ENCODE data around the gene DNAH5.

The DNAH5 gene

DNA sequence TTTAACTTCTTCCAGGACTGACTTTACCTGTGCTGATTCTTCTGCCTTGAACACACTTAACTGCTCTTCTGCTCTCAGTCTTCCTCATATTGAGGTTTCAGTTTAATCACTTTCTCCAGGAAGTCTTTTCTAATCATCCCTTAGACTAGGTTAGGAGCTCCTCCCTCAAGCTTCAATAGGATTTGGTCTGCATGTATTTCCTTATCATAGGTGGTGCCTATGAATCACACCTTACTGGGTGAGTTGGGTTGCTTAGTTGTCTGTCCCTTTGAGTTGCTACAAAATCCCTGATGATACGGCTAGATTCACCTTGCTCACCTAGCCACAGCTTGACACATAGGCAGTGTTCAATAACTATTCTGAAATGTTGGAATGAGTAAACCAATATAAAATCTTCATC, 164.4 kb downstream of the DNAH5 start:
- Histone ChIP-seq H3K79me2 (no peaks in the 10 kb centered on the region), H3K4me3 (ENCODE audit: low read depth, low read length) (no peak overlapping the region), H3K9me3 (ENCODE audit: control insufficient read depth, low read length) (no peaks in the 10 kb centered on the region), H3K27ac (no peak overlapping the region), H3K9ac (no peak overlapping the region), H3K36me3 (ENCODE audit: control insufficient read depth, insufficient read depth, low read length) (no peaks in the 10 kb centered on the region), H2AFZ (no peak overlapping the region), H3K4me1 (no peaks in the 10 kb centered on the region), H3K27me3 (ENCODE audit: control insufficient read depth, insufficient read depth, low read length) (no peaks in the 10 kb centered on the region), H3K4me2 (ENCODE audit: low read length) (no peak overlapping the region)
- TF ChIP-seq, protein P1, sequence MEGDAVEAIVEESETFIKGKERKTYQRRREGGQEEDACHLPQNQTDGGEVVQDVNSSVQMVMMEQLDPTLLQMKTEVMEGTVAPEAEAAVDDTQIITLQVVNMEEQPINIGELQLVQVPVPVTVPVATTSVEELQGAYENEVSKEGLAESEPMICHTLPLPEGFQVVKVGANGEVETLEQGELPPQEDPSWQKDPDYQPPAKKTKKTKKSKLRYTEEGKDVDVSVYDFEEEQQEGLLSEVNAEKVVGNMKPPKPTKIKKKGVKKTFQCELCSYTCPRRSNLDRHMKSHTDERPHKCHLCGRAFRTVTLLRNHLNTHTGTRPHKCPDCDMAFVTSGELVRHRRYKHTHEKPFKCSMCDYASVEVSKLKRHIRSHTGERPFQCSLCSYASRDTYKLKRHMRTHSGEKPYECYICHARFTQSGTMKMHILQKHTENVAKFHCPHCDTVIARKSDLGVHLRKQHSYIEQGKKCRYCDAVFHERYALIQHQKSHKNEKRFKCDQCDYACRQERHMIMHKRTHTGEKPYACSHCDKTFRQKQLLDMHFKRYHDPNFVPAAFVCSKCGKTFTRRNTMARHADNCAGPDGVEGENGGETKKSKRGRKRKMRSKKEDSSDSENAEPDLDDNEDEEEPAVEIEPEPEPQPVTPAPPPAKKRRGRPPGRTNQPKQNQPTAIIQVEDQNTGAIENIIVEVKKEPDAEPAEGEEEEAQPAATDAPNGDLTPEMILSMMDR (IDR thresholded peaks at IDR 0.05): no peak

DNA sequence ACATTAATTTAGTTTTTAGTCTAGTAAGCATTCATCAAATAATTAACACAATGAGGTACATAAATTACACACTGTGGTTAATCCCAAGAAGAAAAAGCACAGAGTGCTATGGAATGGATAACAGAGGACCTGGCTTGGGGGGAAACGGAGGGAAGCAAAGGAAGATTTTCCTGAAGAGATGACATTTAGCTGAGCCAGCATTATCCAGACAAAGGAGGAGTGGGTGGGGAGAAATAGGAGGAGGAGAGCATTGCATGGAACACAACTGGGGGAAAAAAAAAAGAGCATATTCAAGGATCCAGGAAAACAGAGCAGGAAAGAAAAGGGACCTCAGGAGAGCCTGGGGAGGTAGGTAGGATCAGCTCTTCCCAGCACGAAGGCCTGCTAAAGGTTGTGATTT, 170.8 kb downstream of the DNAH5 start:
- H3K27me3 ChIP-seq (ENCODE audit: control insufficient read depth, insufficient read depth, low read length): no peaks in the 10 kb centered on the region
- H3K4me3 ChIP-seq (ENCODE audit: low read depth, low read length): no peak overlapping the region
- H3K27ac ChIP-seq: no peak overlapping the region
- H3K79me2 ChIP-seq: no peaks in the 10 kb centered on the region
- H3K9ac ChIP-seq: no peak overlapping the region
- no peaks in the 10 kb centered on the region for H3K36me3 ChIP-seq (ENCODE audit: control insufficient read depth, insufficient read depth, low read length)
- H3K4me2 ChIP-seq (ENCODE audit: low read length): no peak overlapping the region
- no peak overlapping the region for H2AFZ ChIP-seq
- H3K4me1 ChIP-seq: no peaks in the 10 kb centered on the region
- no peaks in the 10 kb centered on the region for H3K9me3 ChIP-seq (ENCODE audit: control insufficient read depth, low read length)
- TF ChIP-seq, protein P1 (IDR thresholded peaks at IDR 0.05): no peak

DNA sequence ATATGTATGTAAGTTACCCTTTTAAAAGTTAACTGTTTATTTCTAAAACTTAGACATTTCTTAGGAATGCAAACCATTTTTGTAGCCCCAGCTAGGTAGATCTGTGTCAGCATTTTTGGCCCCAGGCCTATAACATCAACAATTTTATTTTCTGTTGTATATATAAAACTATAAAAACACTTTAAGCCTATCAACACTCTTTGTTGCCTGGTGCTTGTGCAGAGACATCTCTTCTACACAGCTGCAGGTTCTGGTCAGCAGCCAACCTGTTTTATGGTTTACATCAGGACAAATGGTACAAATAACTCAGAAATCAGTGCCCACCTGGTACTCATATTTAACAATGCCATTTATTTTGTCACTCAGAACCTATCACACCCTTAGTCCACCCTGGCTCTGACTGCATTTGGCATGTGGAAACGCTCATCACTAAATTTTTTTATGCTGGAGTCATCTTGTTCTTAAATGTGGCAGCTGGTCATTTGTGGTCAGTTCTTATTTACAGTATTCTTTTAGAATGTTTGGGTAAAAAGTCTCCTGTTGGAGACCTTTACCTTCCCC, 173.4 kb downstream of the DNAH5 start:
- no peaks in the 10 kb centered on the region for H3K36me3 ChIP-seq (ENCODE audit: control insufficient read depth, insufficient read depth, low read length)

DNA sequence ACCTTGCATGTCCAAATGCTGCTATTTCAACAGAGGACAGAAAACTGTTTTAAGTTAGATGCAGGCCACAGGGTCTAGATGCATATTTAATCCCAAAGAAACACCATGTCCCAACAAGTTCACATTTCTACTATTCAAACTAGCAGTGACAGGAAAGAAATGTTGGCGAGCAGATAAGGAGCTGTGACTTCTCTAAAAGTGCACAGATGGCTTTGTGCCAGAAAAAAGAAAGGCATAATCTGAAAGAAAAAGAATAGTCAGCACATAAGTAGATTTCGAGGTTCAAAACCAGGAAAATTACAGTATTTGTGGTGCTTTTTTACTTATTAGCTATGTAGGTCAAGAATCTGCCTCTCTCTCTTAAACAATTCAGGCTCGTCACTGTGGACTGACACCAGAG, 178.3 kb downstream of the DNAH5 start:
- H3K4me3 ChIP-seq (ENCODE audit: low read depth, low read length): no peak overlapping the region
- no peaks in the 10 kb centered on the region for H3K9me3 ChIP-seq (ENCODE audit: control insufficient read depth, low read length)
- no peak overlapping the region for H2AFZ ChIP-seq
- H3K27me3 ChIP-seq (ENCODE audit: control insufficient read depth, insufficient read depth, low read length): no peaks in the 10 kb centered on the region
- no peaks in the 10 kb centered on the region for H3K36me3 ChIP-seq (ENCODE audit: control insufficient read depth, insufficient read depth, low read length)
- TF ChIP-seq, protein P1 (IDR thresholded peaks at IDR 0.05): no peak
- no peaks in the 10 kb centered on the region for H3K79me2 ChIP-seq
- no peak overlapping the region for H3K4me2 ChIP-seq (ENCODE audit: low read length)
- H3K9ac ChIP-seq: no peak overlapping the region
- no peaks in the 10 kb centered on the region for H3K4me1 ChIP-seq
- no peak overlapping the region for H3K27ac ChIP-seq

More for the DNA sequence above, 173.4 kb downstream of the DNAH5 start:
- no peak overlapping the region for H2AFZ ChIP-seq
- no peak overlapping the region for H3K4me3 ChIP-seq (ENCODE audit: low read depth, low read length)
- no peaks in the 10 kb centered on the region for H3K9me3 ChIP-seq (ENCODE audit: control insufficient read depth, low read length)
- no peaks in the 10 kb centered on the region for H3K79me2 ChIP-seq
- H3K4me2 ChIP-seq (ENCODE audit: low read length): no peak overlapping the region
- TF ChIP-seq, protein P1 (IDR thresholded peaks at IDR 0.05): no peak
- H3K9ac ChIP-seq: no peak overlapping the region
- no peaks in the 10 kb centered on the region for H3K27me3 ChIP-seq (ENCODE audit: control insufficient read depth, insufficient read depth, low read length)
- no peaks in the 10 kb centered on the region for H3K4me1 ChIP-seq
- no peak overlapping the region for H3K27ac ChIP-seq

DNA sequence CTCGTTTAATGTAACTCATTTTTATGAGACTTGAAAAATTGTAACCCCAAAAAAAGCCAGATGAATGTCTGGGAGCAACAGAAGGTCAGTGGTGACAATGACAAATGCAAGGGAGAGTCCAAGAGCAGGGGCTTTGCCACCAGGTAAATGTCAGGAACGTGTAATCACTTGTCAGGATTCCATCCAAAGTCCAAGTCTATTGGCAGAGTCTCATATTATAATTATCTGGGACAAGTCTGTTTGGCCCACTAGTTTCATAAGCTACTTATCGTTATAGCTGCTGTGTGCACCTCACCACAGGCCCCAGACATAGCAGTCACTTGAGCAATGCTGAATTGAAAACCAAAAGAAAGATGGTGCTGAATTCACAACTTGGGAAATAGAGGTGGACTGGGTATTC, 180.8 kb downstream of the DNAH5 start:
- no peaks in the 10 kb centered on the region for H3K4me1 ChIP-seq
- no peaks in the 10 kb centered on the region for H3K9me3 ChIP-seq (ENCODE audit: control insufficient read depth, low read length)
- no peak overlapping the region for H3K9ac ChIP-seq
- no peak overlapping the region for H3K4me2 ChIP-seq (ENCODE audit: low read length)
- no peak overlapping the region for H2AFZ ChIP-seq
- H3K4me3 ChIP-seq (ENCODE audit: low read depth, low read length): no peak overlapping the region
- H3K27ac ChIP-seq: no peak overlapping the region
- H3K27me3 ChIP-seq (ENCODE audit: control insufficient read depth, insufficient read depth, low read length): no peaks in the 10 kb centered on the region
- TF ChIP-seq, protein P1 (IDR thresholded peaks at IDR 0.05): no peak
- no peaks in the 10 kb centered on the region for H3K79me2 ChIP-seq
- no peaks in the 10 kb centered on the region for H3K36me3 ChIP-seq (ENCODE audit: control insufficient read depth, insufficient read depth, low read length)
